ENCODE data around the gene MVP. TPM values are rescaled to one million over a fixed set of nuclear protein-coding genes. Genes with fewer than 3 reads are reported as not detected.

MVP gene
- total and polyA plus RNA-seq, 2 experiments from 2014 or later, result 121 to 146 TPM

DNA sequence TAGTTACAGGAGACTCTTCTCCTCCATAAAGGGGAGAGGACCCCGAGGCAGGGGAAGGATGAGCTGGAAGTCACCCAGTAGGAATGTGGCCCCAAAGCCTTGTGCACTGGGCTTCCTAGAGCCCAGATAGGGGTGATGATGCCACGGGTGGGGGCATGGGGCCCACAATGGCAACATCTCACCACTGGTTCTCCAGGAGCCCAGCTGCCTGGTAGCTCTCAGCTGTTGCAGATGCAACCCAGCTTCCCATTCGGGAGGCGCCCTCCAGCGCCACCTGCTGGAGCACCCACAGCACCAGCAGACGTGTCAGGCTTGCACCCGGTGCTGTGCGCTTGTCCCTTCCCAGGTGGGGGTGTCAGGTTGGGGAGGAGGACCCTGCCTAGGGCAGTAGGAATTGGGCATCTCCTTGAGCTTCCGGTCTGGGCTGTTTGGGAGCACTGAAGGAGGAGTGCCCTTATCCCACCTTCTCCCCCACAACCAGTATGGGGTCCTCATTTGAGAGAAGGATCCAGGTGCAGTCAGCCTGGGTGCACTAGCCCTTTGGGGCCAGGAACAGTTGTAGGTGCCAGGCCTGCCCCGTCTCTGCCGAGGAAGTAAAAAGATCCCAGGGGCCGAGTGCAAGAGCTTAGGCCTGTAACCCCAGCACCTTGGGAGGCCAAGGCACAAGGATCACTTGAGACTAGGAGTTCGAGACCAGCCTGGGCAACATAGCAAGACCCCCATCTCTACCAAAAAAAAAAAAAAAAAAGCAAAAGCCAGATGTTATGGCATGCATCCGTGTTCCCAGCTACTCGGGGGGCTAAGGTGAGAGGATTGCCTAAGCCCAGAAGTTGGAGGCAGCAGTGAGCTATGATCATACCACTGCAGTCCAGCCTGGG, 28.4 kb downstream of the MVP start:
- H2AFZ ChIP-seq, result no peak overlapping the region

DNA sequence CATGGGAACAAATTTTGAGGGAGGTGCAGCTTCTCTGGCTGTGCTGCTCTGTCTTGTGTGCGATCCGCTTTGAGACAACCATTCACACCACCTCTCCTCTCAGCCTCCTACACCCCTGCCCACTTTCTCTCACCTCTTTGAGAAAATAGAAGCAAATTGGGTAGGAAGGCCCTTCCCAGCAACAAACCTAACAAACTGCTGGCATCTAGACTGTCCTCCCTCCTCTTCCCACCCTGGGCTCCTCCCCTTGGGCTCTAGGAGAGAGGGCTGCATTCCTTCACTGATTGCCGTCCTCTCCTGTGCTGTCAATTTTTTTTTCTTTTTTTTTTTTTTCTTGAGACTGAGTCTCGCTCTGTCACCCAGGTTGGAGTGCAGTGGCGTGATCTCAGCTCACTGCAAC, 29.2 kb downstream of the MVP start:
- H3K9me2 ChIP-seq (replicated peaks; ENCODE audit: insufficient read depth), result no peaks in the 10 kb centered on the region
- no peaks in the 10 kb centered on the region for H3K36me3 ChIP-seq (replicated peaks; ENCODE audit: insufficient read depth, low read depth)
- no peak overlapping the region for H3K27ac ChIP-seq
- WGBS (ENCODE audit: low lambda C conversion rate, missing lambda C conversion rate), result 53% methylated on average over 5 of the region's 5 CpGs
- DNase-seq (ENCODE audit: low spot score), result peak; percentile 61
- no peak overlapping the region for H2AFZ ChIP-seq
- H3K79me2 ChIP-seq, result no peaks in the 10 kb centered on the region
- no peak overlapping the region for H3K4me3 ChIP-seq
- H3K9me3 ChIP-seq (ENCODE audit: low read depth), result no peaks in the 10 kb centered on the region
- no peaks in the 10 kb centered on the region for H4K20me1 ChIP-seq (ENCODE audit: insufficient read depth, poor library complexity, severe bottlenecking)
- H3K27me3 ChIP-seq, result no peaks in the 10 kb centered on the region
- H3K4me2 ChIP-seq, result no peak overlapping the region
- TF ChIP-seq EZH2 (IDR thresholded peaks at IDR 0.05; ENCODE audit: borderline replicate concordance) (no peak), EZH2phosphoT487 (IDR thresholded peaks at IDR 0.05; ENCODE audit: low read depth, severe bottlenecking, unreplicated experiment) (no peak)
- TF ChIP-seq, protein P1, sequence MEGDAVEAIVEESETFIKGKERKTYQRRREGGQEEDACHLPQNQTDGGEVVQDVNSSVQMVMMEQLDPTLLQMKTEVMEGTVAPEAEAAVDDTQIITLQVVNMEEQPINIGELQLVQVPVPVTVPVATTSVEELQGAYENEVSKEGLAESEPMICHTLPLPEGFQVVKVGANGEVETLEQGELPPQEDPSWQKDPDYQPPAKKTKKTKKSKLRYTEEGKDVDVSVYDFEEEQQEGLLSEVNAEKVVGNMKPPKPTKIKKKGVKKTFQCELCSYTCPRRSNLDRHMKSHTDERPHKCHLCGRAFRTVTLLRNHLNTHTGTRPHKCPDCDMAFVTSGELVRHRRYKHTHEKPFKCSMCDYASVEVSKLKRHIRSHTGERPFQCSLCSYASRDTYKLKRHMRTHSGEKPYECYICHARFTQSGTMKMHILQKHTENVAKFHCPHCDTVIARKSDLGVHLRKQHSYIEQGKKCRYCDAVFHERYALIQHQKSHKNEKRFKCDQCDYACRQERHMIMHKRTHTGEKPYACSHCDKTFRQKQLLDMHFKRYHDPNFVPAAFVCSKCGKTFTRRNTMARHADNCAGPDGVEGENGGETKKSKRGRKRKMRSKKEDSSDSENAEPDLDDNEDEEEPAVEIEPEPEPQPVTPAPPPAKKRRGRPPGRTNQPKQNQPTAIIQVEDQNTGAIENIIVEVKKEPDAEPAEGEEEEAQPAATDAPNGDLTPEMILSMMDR (IDR thresholded peaks at IDR 0.05; ENCODE audit: poor library complexity), result no peak
- H3K4me1 ChIP-seq (ENCODE audit: insufficient read depth), result no peaks in the 10 kb centered on the region

More for the DNA sequence above, 28.4 kb downstream of the MVP start:
- 56% methylated on average over 15 of the region's 15 CpGs for WGBS (ENCODE audit: low lambda C conversion rate, missing lambda C conversion rate)
- H3K36me3 ChIP-seq (replicated peaks; ENCODE audit: insufficient read depth, low read depth), result no peaks in the 10 kb centered on the region
- no peaks in the 10 kb centered on the region for H3K9me3 ChIP-seq (ENCODE audit: low read depth)
- TF ChIP-seq EZH2phosphoT487 (IDR thresholded peaks at IDR 0.05; ENCODE audit: low read depth, severe bottlenecking, unreplicated experiment), result no peak
- TF ChIP-seq, protein P1 (IDR thresholded peaks at IDR 0.05; ENCODE audit: poor library complexity), result peak; percentile 61
- no peaks in the 10 kb centered on the region for H4K20me1 ChIP-seq (ENCODE audit: insufficient read depth, poor library complexity, severe bottlenecking)
- no peaks in the 10 kb centered on the region for H3K27me3 ChIP-seq
- no peaks in the 10 kb centered on the region for H3K9me2 ChIP-seq (replicated peaks; ENCODE audit: insufficient read depth)
- H3K27ac ChIP-seq, result no peak overlapping the region
- no peak overlapping the region for H3K4me2 ChIP-seq
- no peak overlapping the region for H3K4me3 ChIP-seq
- no peaks in the 10 kb centered on the region for H3K79me2 ChIP-seq
- peak; percentile 84 for DNase-seq (ENCODE audit: low spot score)
- no peaks in the 10 kb centered on the region for H3K4me1 ChIP-seq (ENCODE audit: insufficient read depth)

DNA sequence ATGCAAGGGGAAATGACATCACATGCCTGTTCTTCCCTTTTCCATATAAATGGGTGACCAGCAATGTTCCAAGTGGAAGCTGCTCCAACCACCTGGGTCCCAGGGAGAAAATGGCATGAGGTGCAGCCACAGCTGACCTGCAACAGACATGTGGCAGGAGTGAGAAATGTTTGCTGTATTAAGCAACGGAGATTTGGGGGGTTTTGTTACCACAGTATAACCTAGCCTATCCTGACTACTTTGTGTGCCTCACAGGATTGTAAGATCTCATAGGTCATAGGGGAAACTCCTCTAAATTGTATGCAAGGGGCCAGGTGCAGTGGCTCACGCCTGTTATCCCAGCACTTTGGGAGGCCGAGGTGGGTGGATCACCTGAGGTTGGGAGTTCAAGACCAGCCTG, 30.7 kb downstream of the MVP start:
- no peaks in the 10 kb centered on the region for H3K79me2 ChIP-seq
- H2AFZ ChIP-seq, result no peak overlapping the region
- H3K27me3 ChIP-seq, result no peaks in the 10 kb centered on the region
- no peak overlapping the region for H3K27ac ChIP-seq
- H3K4me2 ChIP-seq, result no peak overlapping the region
- H3K4me1 ChIP-seq (ENCODE audit: insufficient read depth), result peaks cover 1% of the 10 kb centered on the region
- no peaks in the 10 kb centered on the region for H3K9me3 ChIP-seq (ENCODE audit: low read depth)
- DNase-seq (ENCODE audit: low spot score), result no peak
- no peak overlapping the region for H3K4me3 ChIP-seq
- H3K36me3 ChIP-seq (replicated peaks; ENCODE audit: insufficient read depth, low read depth), result no peaks in the 10 kb centered on the region
- TF ChIP-seq, protein P1 (IDR thresholded peaks at IDR 0.05; ENCODE audit: poor library complexity), result no peak
- TF ChIP-seq EZH2 (IDR thresholded peaks at IDR 0.05; ENCODE audit: borderline replicate concordance), result no peak
- no peak for TF ChIP-seq EZH2phosphoT487 (IDR thresholded peaks at IDR 0.05; ENCODE audit: low read depth, severe bottlenecking, unreplicated experiment)
- H4K20me1 ChIP-seq (ENCODE audit: insufficient read depth, poor library complexity, severe bottlenecking), result no peaks in the 10 kb centered on the region
- H3K9me2 ChIP-seq (replicated peaks; ENCODE audit: insufficient read depth), result no peaks in the 10 kb centered on the region
- 88% methylated on average over 3 of the region's 3 CpGs for WGBS (ENCODE audit: low lambda C conversion rate, missing lambda C conversion rate)
